ENCODE data around the gene SPANXN2. TPM values are rescaled to one million over a fixed set of nuclear protein-coding genes. Genes with fewer than 3 reads are reported as not detected.
"Not testable (repeated sequence)": the region's sequence is repeated elsewhere in the genome, so short reads cannot be mapped to it uniquely, and the experiment has no call there.

The SPANXN2 gene
- total RNA-seq (2014; rRNA removed; shearing (Covaris generic)) = not detected in 2 replicates

GRCh38 chrX:143720652-143721051 is at the start of gene SPANXN2:
SPANXN2 (minus strand) TSS chrX:143720752; CDS start chrX:143720668, 84 bp downstream.
- DNase-seq (ENCODE audit: low spot score) = not testable (repeated sequence)

- DNase-seq (ENCODE audit: low spot score) = no peak
Measured at GRCh38 chrX:143768976-143769375, 48.4 kb upstream of the SPANXN2 start.

- DNase-seq (ENCODE audit: low spot score) = not testable (repeated sequence)
Measured at GRCh38 chrX:143767789-143768188, 47.2 kb upstream of the SPANXN2 start.

GRCh38 chrX:143757887-143758286 is 37.3 kb upstream of the SPANXN2 start:
- no peak for DNase-seq (ENCODE audit: low spot score)

- no peak for DNase-seq (ENCODE audit: low spot score)
Measured at GRCh38 chrX:143757375-143757774, 36.8 kb upstream of the SPANXN2 start.

- no peak for DNase-seq (ENCODE audit: low spot score)
Measured at GRCh38 chrX:143754183-143754582, 33.6 kb upstream of the SPANXN2 start.

GRCh38 chrX:143733866-143734265 is 13.3 kb upstream of the SPANXN2 start:
- no peak for DNase-seq (ENCODE audit: low spot score)

- DNase-seq (ENCODE audit: low spot score) = no peak
Measured at GRCh38 chrX:143726296-143726695, 5.7 kb upstream of the SPANXN2 start.

GRCh38 chrX:143701460-143701859 is 19.1 kb downstream of the SPANXN2 start:
- DNase-seq (ENCODE audit: low spot score) = no peak

- DNase-seq (ENCODE audit: low spot score) = no peak
Measured at GRCh38 chrX:143694885-143695284, 25.7 kb downstream of the SPANXN2 start.

- DNase-seq (ENCODE audit: low spot score) = no peak
Measured at GRCh38 chrX:143683486-143683885, 37.1 kb downstream of the SPANXN2 start.

GRCh38 chrX:143674926-143675325 is 45.6 kb downstream of the SPANXN2 start:
- no peak for DNase-seq (ENCODE audit: low spot score)

GRCh38 chrX:143669395-143669794 is 51.2 kb downstream of the SPANXN2 start:
- peak; percentile 0 for DNase-seq (ENCODE audit: low spot score)

- peak; percentile 0 for DNase-seq (ENCODE audit: low spot score)
Measured at GRCh38 chrX:143664302-143664701, 56.2 kb downstream of the SPANXN2 start.

GRCh38 chrX:143663755-143664154 is 56.8 kb downstream of the SPANXN2 start:
- no peak for DNase-seq (ENCODE audit: low spot score)

Other genes with a start within 250 kb of the SPANXN2 start
- not detected in 2 replicates for gene SPANXN3, start 203.3 kb downstream of the SPANXN2 start, total RNA-seq (2014; rRNA removed; shearing (Covaris generic))
- gene SLITRK4, start 84.7 kb downstream of the SPANXN2 start, total RNA-seq (2014; rRNA removed; shearing (Covaris generic)) = not detected in 2 replicates
- not detected in 2 replicates for gene UBE2NL, start 163.3 kb upstream of the SPANXN2 start, total RNA-seq (2014; rRNA removed; shearing (Covaris generic))

Data from A172 (cell line).